Endothelial cell of umbilical vein (primary cell): ENCODE measurements around the gene SMCHD1. TPM values are rescaled to one million over a fixed set of nuclear protein-coding genes. Genes with fewer than 3 reads are reported as not detected.
"Not testable (repeated sequence)": the region's sequence is repeated elsewhere in the genome, so short reads cannot be mapped to it uniquely, and the experiment has no call there.

Experiments
- BruUV-seq: library from RNA; stranded (reverse); fragments of 400-500 nt; replicated peaks from 2 replicates; lab custom pipeline; 2021; lab: Mats Ljungman, UMichigan
- CTCF ChIA-PET: fragments of 300-600, 350-600 bp; sonication (Branson Sonifier 250); formaldehyde crosslinking; loops from one replicate; lab custom pipeline; 2021; ENCODE audit warnings: antibody characterized with exemption, inconsistent platforms; lab: Charles Lee
- POLR2A ChIA-PET: fragments of 300-600, 350-600 bp; sonication (Branson Sonifier 250); formaldehyde crosslinking; loops from one replicate; lab custom pipeline; 2021; ENCODE audit warnings: antibody characterized with exemption, inconsistent platforms; lab: Charles Lee
- DNase-seq: peaks from one replicate; pipeline ENCODE4 v3.0.0-alpha.2; 2011; ENCODE audit warnings: low read depth, low spot score
- FAIRE-seq: peaks from 2 replicates; lab custom pipeline; 2011; peaks lifted over from hg19 to GRCh38; lab: Jason Lieb, UNC
- H2AFZ ChIP-seq: 2 replicates; pipeline ENCODE4 v1.6.0; 2012; ENCODE audit warnings: low read depth, low read length, control low read depth, inconsistent platforms
- H3K27ac ChIP-seq: 2 replicates; pipeline ENCODE4 v1.5.1; 2011; ENCODE audit warnings: low read depth, mild to moderate bottlenecking, control low read depth, low read length, moderate library complexity; ENCODE audit not compliant: insufficient read depth
- H3K27me3 ChIP-seq, 2 experiments: 2 replicates each; pipeline versions ENCODE4 v1.6.0 to v1.6.1; 2011; ENCODE audit warnings: low read length in 2 of 2, mixed read lengths in 1 of 2; ENCODE audit not compliant: control insufficient read depth in 2 of 2, insufficient read depth in 2 of 2
- H3K36me3 ChIP-seq, 2 experiments: 2 replicates in 1 of 2; 3 replicates in 1 of 2; pipeline ENCODE4 v1.5.1; 2011; ENCODE audit warnings: low read length in 2 of 2, mild to moderate bottlenecking in 1 of 2, moderate library complexity in 1 of 2; ENCODE audit not compliant: control insufficient read depth in 2 of 2, insufficient read depth in 2 of 2; ENCODE audit errors: extremely low read depth in 1 of 2
- H3K4me1 ChIP-seq: 3 replicates; pipeline ENCODE4 v1.5.1; 2011; ENCODE audit warnings: mild to moderate bottlenecking, low read length; ENCODE audit not compliant: control insufficient read depth, insufficient read depth; ENCODE audit errors: extremely low read depth
- H3K4me2 ChIP-seq: 2 replicates; pipeline ENCODE4 v1.6.1; 2011; ENCODE audit warnings: low read length, control low read depth, mixed read lengths; ENCODE audit not compliant: insufficient read depth
- H3K4me3 ChIP-seq, 3 experiments: fragments of 200-600 bp in 1 of 3; sonication (generic), shearing (Covaris generic) in 1 of 3; replicated peaks in 1 of 3; 2 replicates each; pipeline ENCODE4 v1.5.1; 2011 to 2016; ENCODE audit warnings: control low read depth in 3 of 3, low read length in 3 of 3, mild to moderate bottlenecking in 2 of 3, inconsistent platforms in 1 of 3, low read depth in 1 of 3, moderate library complexity in 1 of 3; ENCODE audit not compliant: insufficient read depth in 1 of 3
- H3K79me2 ChIP-seq: 2 replicates; pipeline ENCODE4 v1.6.0; 2012; ENCODE audit warnings: low read length, inconsistent platforms; ENCODE audit not compliant: control insufficient read depth, insufficient read depth
- H3K9ac ChIP-seq: replicated peaks from 2 replicates; pipeline ENCODE3; 2011; ENCODE audit warnings: low read length, control low read depth; ENCODE audit not compliant: insufficient read depth; ENCODE audit errors: extremely low read depth
- H3K9me1 ChIP-seq: replicated peaks from 3 replicates; pipeline ENCODE4 v1.6.0; 2011; ENCODE audit warnings: mild to moderate bottlenecking, low read length; ENCODE audit not compliant: control insufficient read depth, insufficient read depth; ENCODE audit errors: extremely low read depth
- H3K9me3 ChIP-seq: replicated peaks from 2 replicates; pipeline ENCODE4 v1.5.1; 2012; ENCODE audit warnings: low read length, inconsistent platforms; ENCODE audit not compliant: control insufficient read depth, insufficient read depth
- H4K20me1 ChIP-seq: replicated peaks from 2 replicates; pipeline ENCODE3; 2011; ENCODE audit warnings: mild to moderate bottlenecking, low read length; ENCODE audit not compliant: control insufficient read depth, insufficient read depth; ENCODE audit errors: extremely low read depth
- CTCF ChIP-seq, 2 donors: IDR thresholded peaks; 1 replicate in 1 of 2; 2 replicates in 1 of 2; pipeline ENCODE4 v1.5.1; 2011; ENCODE audit warnings: low read length in 2 of 2, mild to moderate bottlenecking in 2 of 2, moderate library complexity in 2 of 2, control low read depth in 1 of 2, inconsistent platforms in 1 of 2, low read depth in 1 of 2; ENCODE audit not compliant: insufficient read depth in 1 of 2; ENCODE audit errors: extremely low read depth in 1 of 2
- EZH2 ChIP-seq: IDR thresholded peaks from 2 replicates; pipeline ENCODE4 v1.6.1; 2012; ENCODE audit warnings: borderline replicate concordance, low read depth, mild to moderate bottlenecking, moderate library complexity, low read length, inconsistent platforms; ENCODE audit not compliant: severe bottlenecking
- FOS ChIP-seq: IDR thresholded peaks from 2 replicates; pipeline ENCODE4 v1.6.1; 2011; ENCODE audit warnings: mild to moderate bottlenecking, low read length, moderate library complexity, borderline replicate concordance; ENCODE audit not compliant: insufficient read depth
- JUN ChIP-seq: IDR thresholded peaks from 2 replicates; pipeline ENCODE4 v1.6.1; 2011; ENCODE audit warnings: borderline replicate concordance, low read depth; ENCODE audit not compliant: insufficient read length, insufficient read depth
- MAX ChIP-seq: IDR thresholded peaks from 2 replicates; pipeline ENCODE4 v1.6.1; 2011; ENCODE audit not compliant: insufficient read depth, insufficient read length
- MYC ChIP-seq: IDR thresholded peaks from one replicate; pipeline ENCODE4 v1.6.1; 2011; ENCODE audit warnings: mild to moderate bottlenecking, low read depth, low read length
- POLR2AphosphoS5 ChIP-seq: IDR thresholded peaks from 2 replicates; pipeline ENCODE4 v1.6.1; 2012; ENCODE audit warnings: low read depth, mild to moderate bottlenecking, control low read depth, low read length, moderate library complexity; ENCODE audit not compliant: insufficient read depth
- dilution Hi-C: fragments of 300-500 bp; cut with MboI; formaldehyde crosslinking; loops from one replicate; pipeline ENCODE4 v1.15.0; 2019; ENCODE audit warnings: low sequenced_read_pairs; ENCODE audit not compliant: extremely low pct_ligation_motif_present
- intact Hi-C: fragments of 100-400 bp; cut with micrococcal nuclease; formaldehyde crosslinking; loops from one replicate; pipeline ENCODE4 v1.10.0; 2022
- polyA plus RNA-seq, 4 experiments: library from polyadenylated mRNA; depleted of rRNA in 3 of 4; stranded (reverse) in 3 of 4; unstranded in 1 of 4; fragments of >200 nt; gene quantifications; 2 replicates each; pipeline versions ENCODE4 v1.2.1 to v1.2.3, GENCODE V29; 2011 to 2012; ENCODE audit warnings: missing spikeins in 1 of 4
- total RNA-seq: library from RNA; stranded (reverse); gene quantifications from 2 replicates; pipeline ENCODE4 v1.2.3, GENCODE V29; 2021

The SMCHD1 gene
- total and polyA plus RNA-seq, 2 donors (not counting 3 experiments of a cell fraction or from before 2014, with no cell fraction given): 7.4 to 39.9 TPM

- peaks cover 3% of the 10 kb centered on the region for H4K20me1 ChIP-seq
- dilution Hi-C loops (no loop called here), intact Hi-C loops (loop anchor here (5.0 to 10.0 kb wide), 3 partner anchors 51 to 354 kb away; partner anchors contain the start of gene LPIN2)
- peak overlapping the region in 2 of 3 experiments; percentile 2 to 78 for H3K4me3 ChIP-seq
- POLR2A ChIA-PET: interaction anchor here (1.0 kb wide), 1 partner anchor 588 kb away, joined by 3 read pairs; no protein-coding TSS in a partner anchor
- FAIRE-seq (peak; percentile 71), DNase-seq (peak; percentile 87)
- H3K79me2 ChIP-seq: peaks cover 65% of the 10 kb centered on the region
- CTCF ChIA-PET: interaction anchor here (1.0 to 1.4 kb wide), 3 partner anchors 16 to 108 kb away, joined by 3 to 6 read pairs (median 4); no protein-coding TSS in a partner anchor
- peak overlapping the region; percentile 97 for H3K4me2 ChIP-seq
- BruUV-seq: no TSS peak
- peak overlapping the region; percentile 48 for H3K27ac ChIP-seq
- no peaks in the 10 kb centered on the region for H3K36me3 ChIP-seq
- H3K4me1 ChIP-seq: peaks cover 32% of the 10 kb centered on the region
- no peaks in the 10 kb centered on the region for H3K27me3 ChIP-seq
- H3K9ac ChIP-seq: peak overlapping the region; percentile 35
- H3K9me3 ChIP-seq: no peaks in the 10 kb centered on the region
- H3K9me1 ChIP-seq: no peaks in the 10 kb centered on the region
- TF ChIP-seq POLR2AphosphoS5 (no peak), EZH2 (no peak), JUN (peak; percentile 90), MYC (no peak), FOS (peak; percentile 87), CTCF (IDR thresholded peaks at IDR 0.05; ENCODE audit: extremely low read depth in 1 of 2, insufficient read depth in 1 of 2, low read depth in 1 of 2, low read length in 2 of 2) (no peak), MAX (no peak)
- H2AFZ ChIP-seq: no peak overlapping the region
Observed at GRCh38 chr18:2657788-2658458, 2.4 kb downstream of the SMCHD1 start.

- Histone ChIP-seq H3K4me1 (peaks cover 25% of the 10 kb centered on the region), H3K79me2 (peaks cover 93% of the 10 kb centered on the region)
- H3K9ac ChIP-seq, H3K9me3 ChIP-seq, CTCF ChIA-PET, dilution Hi-C loops, H3K36me3 ChIP-seq, POLR2A ChIA-PET, H3K27me3 ChIP-seq, DNase-seq, H3K4me3 ChIP-seq, FAIRE-seq, BruUV-seq, intact Hi-C loops, H3K9me1 ChIP-seq, H3K27ac ChIP-seq, H3K4me2 ChIP-seq, H4K20me1 ChIP-seq, H2AFZ ChIP-seq: not testable (repeated sequence)
Observed at GRCh38 chr18:2660849-2661248, 5.3 kb downstream of the SMCHD1 start.

- H3K27ac ChIP-seq, H4K20me1 ChIP-seq: not testable (repeated sequence)
Observed at GRCh38 chr18:2662288-2662687, 6.8 kb downstream of the SMCHD1 start.

More at GRCh38 chr18:2662288-2662687, 6.8 kb downstream of the SMCHD1 start:
- DNase-seq, H3K27me3 ChIP-seq, H3K9me1 ChIP-seq, CTCF ChIA-PET, H3K4me3 ChIP-seq, H3K4me2 ChIP-seq, H3K36me3 ChIP-seq, H3K9ac ChIP-seq, dilution Hi-C loops, POLR2A ChIA-PET, intact Hi-C loops, H3K9me3 ChIP-seq, FAIRE-seq, H2AFZ ChIP-seq, BruUV-seq: not testable (repeated sequence)
- peaks cover 21% of the 10 kb centered on the region for H3K4me1 ChIP-seq
- H3K79me2 ChIP-seq: peaks cover 90% of the 10 kb centered on the region
